SK-N-SH (cell line): ENCODE measurements around the gene LIN9. TPM values are rescaled to one million over a fixed set of nuclear protein-coding genes. Genes with fewer than 3 reads are reported as not detected.

ENCODE experiments used
- CTCF ChIA-PET: fragments of 300-600, 350-600 bp; formaldehyde crosslinking; extraction: SDS; loops from one replicate; lab custom pipeline; 2021; lab: Yijun Ruan, JAX
- POLR2A ChIA-PET: fragments of 350-600 bp; sonication (Branson Sonifier 250); formaldehyde crosslinking; extraction: SDS; loops from one replicate; lab custom pipeline; 2020; ENCODE audit warnings: antibody characterized with exemption, inconsistent platforms; lab: Yijun Ruan, JAX
- DNase-seq: peaks from one replicate; pipeline ENCODE4 v3.0.0; 2012
- H2AFZ ChIP-seq: fragments of 200-600 bp; sonication (generic); 2 replicates; pipeline ENCODE4 v1.8.1; 2016; ENCODE audit warnings: antibody characterized with exemption, mild to moderate bottlenecking, low read depth
- H3F3A ChIP-seq: fragments of 200-600 bp; sonication (generic); replicated peaks from 2 replicates; pipeline ENCODE3; 2016; ENCODE audit warnings: antibody characterized with exemption, mild to moderate bottlenecking; ENCODE audit not compliant: insufficient read depth
- H3K27ac ChIP-seq, 2 experiments: fragments of 200-500 bp in 1 of 2; fragments of 200-600 bp in 1 of 2; sonication (Bioruptor generic) in 1 of 2; sonication (generic), shearing (Covaris generic) in 1 of 2; 2 replicates each; pipeline versions ENCODE4 v1.5.1 to v1.6.1; 2014 to 2016; ENCODE audit warnings: low read depth in 2 of 2, inconsistent platforms in 1 of 2, low read length in 1 of 2, mild to moderate bottlenecking in 1 of 2, mixed read lengths in 1 of 2
- H3K27me3 ChIP-seq: fragments of 200-600 bp; sonication (generic), shearing (Covaris generic); 2 replicates; pipeline ENCODE4 v1.6.1; 2016; ENCODE audit warnings: mixed run types; ENCODE audit not compliant: insufficient read depth
- H3K36me3 ChIP-seq, 2 experiments: fragments of 200-500 bp in 1 of 2; fragments of 200-600 bp in 1 of 2; sonication (Bioruptor generic) in 1 of 2; sonication (generic) in 1 of 2; replicated peaks in 1 of 2; 2 replicates each; pipeline versions ENCODE3 to v1.5.1; 2014 to 2016; ENCODE audit warnings: low read length in 1 of 2, mild to moderate bottlenecking in 1 of 2; ENCODE audit not compliant: insufficient read depth in 2 of 2, control insufficient read depth in 1 of 2
- H3K4me1 ChIP-seq, 2 experiments: fragments of 200-500 bp in 1 of 2; fragments of 200-600 bp in 1 of 2; sonication (Bioruptor generic) in 1 of 2; sonication (generic), shearing (Covaris generic) in 1 of 2; 2 replicates each; pipeline versions ENCODE4 v1.5.1 to v1.6.1; 2014 to 2016; ENCODE audit warnings: low read depth in 1 of 2, low read length in 1 of 2, mixed run types in 1 of 2; ENCODE audit not compliant: insufficient read depth in 2 of 2, control insufficient read depth in 1 of 2
- H3K4me2 ChIP-seq: fragments of 200-600 bp; sonication (generic), shearing (Covaris generic); 2 replicates; pipeline ENCODE4 v1.6.1; 2017; ENCODE audit warnings: mixed run types
- H3K4me3 ChIP-seq, 2 experiments: fragments of 200-500 bp in 1 of 2; fragments of 200-600 bp in 1 of 2; sonication (Bioruptor generic) in 1 of 2; sonication (generic), shearing (Covaris generic) in 1 of 2; 2 replicates each; pipeline versions ENCODE4 v1.5.1 to v1.8.1; 2014 to 2016; ENCODE audit warnings: low read depth in 2 of 2, inconsistent platforms in 1 of 2, low read length in 1 of 2, mild to moderate bottlenecking in 1 of 2, mixed read lengths in 1 of 2, moderate library complexity in 1 of 2
- H3K79me2 ChIP-seq: fragments of 200-600 bp; sonication (generic); 2 replicates; pipeline ENCODE4 v1.8.1; 2017; ENCODE audit warnings: mild to moderate bottlenecking; ENCODE audit not compliant: insufficient read depth
- H3K9ac ChIP-seq: fragments of 200-600 bp; sonication (generic); 2 replicates; pipeline ENCODE4 v1.6.1; 2017; ENCODE audit warnings: mixed run types
- H3K9me2 ChIP-seq: fragments of 200-600 bp; sonication (generic); 2 replicates; pipeline ENCODE4 v1.6.1; 2017; ENCODE audit warnings: mixed run types
- H3K9me3 ChIP-seq: fragments of 200-600 bp; sonication (generic); 2 replicates; pipeline ENCODE4 v1.6.1; 2017; ENCODE audit warnings: mixed run types, mild to moderate bottlenecking, moderate library complexity
- H4K20me1 ChIP-seq: fragments of 200-600 bp; sonication (generic); 2 replicates; pipeline ENCODE4 v1.6.1; 2017; ENCODE audit warnings: mild to moderate bottlenecking, mixed run types; ENCODE audit not compliant: insufficient read depth
- EZH2phosphoT487 ChIP-seq: fragments of 200-600 bp; sonication (generic); IDR thresholded peaks from 2 replicates; pipeline ENCODE4 v1.6.1; 2017; ENCODE audit warnings: low read depth, mixed run types, mild to moderate bottlenecking, antibody characterized with exemption, moderate library complexity, borderline replicate concordance
- FOXJ3 ChIP-seq: sonication (generic); formaldehyde crosslinking; IDR thresholded peaks from 2 replicates; pipeline ENCODE4 v1.5.1; 2020; ENCODE audit warnings: mild to moderate bottlenecking, missing genetic modification reagents
- FOXM1 ChIP-seq: IDR thresholded peaks from 2 replicates; pipeline ENCODE4 v1.4.0; 2012; ENCODE audit warnings: low read depth, mild to moderate bottlenecking
- GATA2 ChIP-seq: sonication (generic); formaldehyde crosslinking; IDR thresholded peaks from 2 replicates; pipeline ENCODE4 v1.5.0; 2020; ENCODE audit warnings: mild to moderate bottlenecking, missing genetic modification reagents
- MXI1 ChIP-seq: IDR thresholded peaks from 2 replicates; pipeline ENCODE4 v1.6.1; 2012; ENCODE audit warnings: mild to moderate bottlenecking, low read depth, low read length, improper control_type of control experiment
- NRF1 ChIP-seq: IDR thresholded peaks from 2 replicates; pipeline ENCODE4 v1.6.1; 2012; ENCODE audit warnings: low read depth, mild to moderate bottlenecking, low read length
- RAD21 ChIP-seq: IDR thresholded peaks from 2 replicates; pipeline ENCODE4 v1.6.1; 2012; ENCODE audit warnings: mild to moderate bottlenecking, low read length
- RFX5 ChIP-seq: IDR thresholded peaks from 2 replicates; pipeline ENCODE4 v1.6.1; 2012; ENCODE audit warnings: mild to moderate bottlenecking, improper control_type of control experiment, low read length
- RXRA ChIP-seq: IDR thresholded peaks from 2 replicates; pipeline ENCODE4 v1.4.0; 2012; ENCODE audit warnings: low read depth, mild to moderate bottlenecking, borderline replicate concordance
- SIN3A ChIP-seq: IDR thresholded peaks from 2 replicates; pipeline ENCODE4 v1.6.1; 2012; ENCODE audit warnings: low read depth, mild to moderate bottlenecking, low read length, moderate library complexity, borderline replicate concordance
- WGBS: methylation state at CpG from one replicate; pipeline ENCODE4 v1.1.6; 2017; ENCODE audit warnings: low lambda C conversion rate; 5-methylcytosine and 5-hydroxymethylcytosine counted together
- polyA plus RNA-seq, 3 experiments: library from polyadenylated mRNA; depleted of rRNA; stranded (reverse); fragments of >200 nt; gene quantifications; 2 replicates each; pipeline ENCODE4 v1.2.3, GENCODE V29; 2012
- TF ChIP-seq, protein P1 (sequence below): IDR thresholded peaks from 2 replicates; pipeline ENCODE4 v1.4.0; 2012; ENCODE audit warnings: low read depth, borderline replicate concordance
- TF ChIP-seq, protein P2 (sequence below): IDR thresholded peaks from 2 replicates; pipeline ENCODE4 v1.6.1; 2012; ENCODE audit warnings: mild to moderate bottlenecking, low read depth, low read length, moderate library complexity
- TF ChIP-seq, protein P3 (sequence below): fragments of 150-350 bp; IDR thresholded peaks from 2 replicates; pipeline ENCODE4 v1.6.1; 2016; ENCODE audit warnings: mild to moderate bottlenecking, low read depth, low read length

LIN9 gene
- polyA plus RNA-seq, 1 of the 3 experiments (the other 2 are of a cell fraction), result 1.7 TPM

DNA sequence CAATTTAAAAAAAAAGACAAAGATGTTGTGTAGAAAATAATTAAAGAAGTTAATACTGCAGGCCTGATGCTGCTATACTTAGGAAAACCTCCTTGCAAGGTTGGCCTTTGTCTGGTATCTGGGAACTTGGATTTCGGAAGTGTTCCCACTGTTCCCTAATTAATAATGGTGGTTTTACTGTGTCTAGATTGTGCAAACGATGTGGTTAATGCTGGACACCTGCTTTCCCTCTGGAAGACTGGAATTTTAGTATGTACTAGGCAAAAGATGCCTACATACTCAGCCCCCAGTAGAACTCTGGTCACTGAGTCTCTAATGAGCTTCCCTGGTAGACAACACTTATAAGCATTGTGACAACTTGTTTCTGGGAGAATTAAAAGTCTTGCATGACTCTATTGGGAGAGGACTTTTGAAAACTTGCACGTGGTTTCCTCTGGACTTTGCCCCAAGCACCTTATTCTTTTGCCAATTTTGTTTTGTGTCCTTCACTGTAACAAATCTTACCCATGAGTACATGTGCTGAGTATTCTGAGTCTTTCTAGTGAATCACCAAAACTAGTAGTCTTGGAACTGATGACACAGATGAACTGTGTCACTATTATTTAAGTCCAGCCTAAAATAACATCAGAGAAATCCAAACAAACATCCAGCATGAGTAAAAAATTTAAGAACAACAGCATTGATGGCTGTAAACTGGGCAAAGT is 40.4 kb downstream of the LIN9 start:
- H3K4me1 ChIP-seq, result no peaks in the 10 kb centered on the region
- no peak overlapping the region for H3K4me3 ChIP-seq
- H3K79me2 ChIP-seq, result no peaks in the 10 kb centered on the region
- H3K27ac ChIP-seq, result no peak overlapping the region
- H3K9me2 ChIP-seq, result no peaks in the 10 kb centered on the region
- H3K27me3 ChIP-seq, result no peaks in the 10 kb centered on the region
- H3F3A ChIP-seq, result peaks cover 20% of the 10 kb centered on the region
- no peaks in the 10 kb centered on the region for H3K9me3 ChIP-seq
- 78% methylated on average over 3 of the region's 3 CpGs for WGBS
- no peak overlapping the region for H3K9ac ChIP-seq
- ChIA-PET POLR2A (no interaction called here), CTCF (interaction anchor here (1.0 kb wide), 1 partner anchor 15 kb away, joined by 3 read pairs; no protein-coding TSS in a partner anchor)
- TF ChIP-seq EZH2phosphoT487, result no peak
- TF ChIP-seq, protein P1, sequence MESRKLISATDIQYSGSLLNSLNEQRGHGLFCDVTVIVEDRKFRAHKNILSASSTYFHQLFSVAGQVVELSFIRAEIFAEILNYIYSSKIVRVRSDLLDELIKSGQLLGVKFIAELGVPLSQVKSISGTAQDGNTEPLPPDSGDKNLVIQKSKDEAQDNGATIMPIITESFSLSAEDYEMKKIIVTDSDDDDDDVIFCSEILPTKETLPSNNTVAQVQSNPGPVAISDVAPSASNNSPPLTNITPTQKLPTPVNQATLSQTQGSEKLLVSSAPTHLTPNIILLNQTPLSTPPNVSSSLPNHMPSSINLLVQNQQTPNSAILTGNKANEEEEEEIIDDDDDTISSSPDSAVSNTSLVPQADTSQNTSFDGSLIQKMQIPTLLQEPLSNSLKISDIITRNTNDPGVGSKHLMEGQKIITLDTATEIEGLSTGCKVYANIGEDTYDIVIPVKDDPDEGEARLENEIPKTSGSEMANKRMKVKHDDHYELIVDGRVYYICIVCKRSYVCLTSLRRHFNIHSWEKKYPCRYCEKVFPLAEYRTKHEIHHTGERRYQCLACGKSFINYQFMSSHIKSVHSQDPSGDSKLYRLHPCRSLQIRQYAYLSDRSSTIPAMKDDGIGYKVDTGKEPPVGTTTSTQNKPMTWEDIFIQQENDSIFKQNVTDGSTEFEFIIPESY, result no peak
- TF ChIP-seq RXRA, result no peak
- no peak for TF ChIP-seq FOXM1
- no peak for TF ChIP-seq MXI1
- TF ChIP-seq SIN3A, result no peak
- TF ChIP-seq, protein P2, sequence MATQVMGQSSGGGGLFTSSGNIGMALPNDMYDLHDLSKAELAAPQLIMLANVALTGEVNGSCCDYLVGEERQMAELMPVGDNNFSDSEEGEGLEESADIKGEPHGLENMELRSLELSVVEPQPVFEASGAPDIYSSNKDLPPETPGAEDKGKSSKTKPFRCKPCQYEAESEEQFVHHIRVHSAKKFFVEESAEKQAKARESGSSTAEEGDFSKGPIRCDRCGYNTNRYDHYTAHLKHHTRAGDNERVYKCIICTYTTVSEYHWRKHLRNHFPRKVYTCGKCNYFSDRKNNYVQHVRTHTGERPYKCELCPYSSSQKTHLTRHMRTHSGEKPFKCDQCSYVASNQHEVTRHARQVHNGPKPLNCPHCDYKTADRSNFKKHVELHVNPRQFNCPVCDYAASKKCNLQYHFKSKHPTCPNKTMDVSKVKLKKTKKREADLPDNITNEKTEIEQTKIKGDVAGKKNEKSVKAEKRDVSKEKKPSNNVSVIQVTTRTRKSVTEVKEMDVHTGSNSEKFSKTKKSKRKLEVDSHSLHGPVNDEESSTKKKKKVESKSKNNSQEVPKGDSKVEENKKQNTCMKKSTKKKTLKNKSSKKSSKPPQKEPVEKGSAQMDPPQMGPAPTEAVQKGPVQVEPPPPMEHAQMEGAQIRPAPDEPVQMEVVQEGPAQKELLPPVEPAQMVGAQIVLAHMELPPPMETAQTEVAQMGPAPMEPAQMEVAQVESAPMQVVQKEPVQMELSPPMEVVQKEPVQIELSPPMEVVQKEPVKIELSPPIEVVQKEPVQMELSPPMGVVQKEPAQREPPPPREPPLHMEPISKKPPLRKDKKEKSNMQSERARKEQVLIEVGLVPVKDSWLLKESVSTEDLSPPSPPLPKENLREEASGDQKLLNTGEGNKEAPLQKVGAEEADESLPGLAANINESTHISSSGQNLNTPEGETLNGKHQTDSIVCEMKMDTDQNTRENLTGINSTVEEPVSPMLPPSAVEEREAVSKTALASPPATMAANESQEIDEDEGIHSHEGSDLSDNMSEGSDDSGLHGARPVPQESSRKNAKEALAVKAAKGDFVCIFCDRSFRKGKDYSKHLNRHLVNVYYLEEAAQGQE, result no peak
- no peak for TF ChIP-seq RAD21
- no peak for TF ChIP-seq FOXJ3 (CRISPR knock-in tag)
- H3K36me3 ChIP-seq, result peaks cover 0 to 15% of the 10 kb centered on the region in 2 experiments
- H2AFZ ChIP-seq, result no peak overlapping the region
- no peak overlapping the region for H3K4me2 ChIP-seq
- no peak for DNase-seq
- no peaks in the 10 kb centered on the region for H4K20me1 ChIP-seq

DNA sequence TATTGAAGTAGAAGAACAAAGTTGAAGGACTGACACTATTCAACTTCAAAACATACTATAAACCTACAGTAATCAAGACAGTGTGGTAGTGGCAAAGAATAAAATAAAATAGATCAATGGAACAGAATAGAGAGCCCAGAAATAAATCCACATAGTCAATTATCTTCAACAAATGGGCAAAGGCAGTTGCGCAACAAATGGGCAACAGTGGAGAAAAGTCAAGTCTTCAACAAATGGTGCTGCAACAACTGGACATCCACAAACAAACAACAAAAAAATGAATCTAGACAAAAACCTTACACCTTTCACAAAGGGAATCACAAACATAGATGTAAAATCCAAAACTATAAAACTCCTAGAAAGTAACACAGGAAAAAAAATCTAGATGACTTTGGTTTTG is 47.1 kb downstream of the LIN9 start:
- no peak overlapping the region for H3K9ac ChIP-seq
- POLR2A ChIA-PET, result no interaction called here
- H2AFZ ChIP-seq, result no peak overlapping the region
- peaks cover 3% of the 10 kb centered on the region; the same call in 1 of the 2 replicates for H3K79me2 ChIP-seq
- H3K9me2 ChIP-seq, result no peaks in the 10 kb centered on the region
- H3K9me3 ChIP-seq, result peaks cover 5% of the 10 kb centered on the region; the same call in 1 of the 2 replicates
- H3K4me3 ChIP-seq, result no peak overlapping the region
- H3K4me2 ChIP-seq, result no peak overlapping the region
- H4K20me1 ChIP-seq, result no peaks in the 10 kb centered on the region
- 100% methylated on average over 1 of the region's 1 CpG for WGBS
- no peak overlapping the region for H3K27ac ChIP-seq
- no peaks in the 10 kb centered on the region for H3K4me1 ChIP-seq
- H3F3A ChIP-seq, result peaks cover 8% of the 10 kb centered on the region
- DNase-seq, result no peak
- H3K36me3 ChIP-seq, result peaks cover 11 to 37% of the 10 kb centered on the region in 2 experiments
- H3K27me3 ChIP-seq, result no peaks in the 10 kb centered on the region
- CTCF ChIA-PET, result no interaction called here
- TF ChIP-seq GATA2 (CRISPR knock-in tag) (no peak), RFX5 (no peak), NRF1 (no peak), EZH2phosphoT487 (no peak)
- TF ChIP-seq, protein P2, result no peak
- TF ChIP-seq, protein P3, sequence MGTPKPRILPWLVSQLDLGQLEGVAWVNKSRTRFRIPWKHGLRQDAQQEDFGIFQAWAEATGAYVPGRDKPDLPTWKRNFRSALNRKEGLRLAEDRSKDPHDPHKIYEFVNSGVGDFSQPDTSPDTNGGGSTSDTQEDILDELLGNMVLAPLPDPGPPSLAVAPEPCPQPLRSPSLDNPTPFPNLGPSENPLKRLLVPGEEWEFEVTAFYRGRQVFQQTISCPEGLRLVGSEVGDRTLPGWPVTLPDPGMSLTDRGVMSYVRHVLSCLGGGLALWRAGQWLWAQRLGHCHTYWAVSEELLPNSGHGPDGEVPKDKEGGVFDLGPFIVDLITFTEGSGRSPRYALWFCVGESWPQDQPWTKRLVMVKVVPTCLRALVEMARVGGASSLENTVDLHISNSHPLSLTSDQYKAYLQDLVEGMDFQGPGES, result no peak
